K562 (cell line): ENCODE data around the gene HOPX.

Source experiments
- ARID1B ChIP-seq: fragments of 450-650 bp; IDR thresholded peaks from 2 replicates; pipeline ENCODE4 v1.6.1; 2016; ENCODE audit warnings: antibody characterized with exemption, mild to moderate bottlenecking, inconsistent platforms
- CCNT2 ChIP-seq: IDR thresholded peaks from 2 replicates; pipeline ENCODE4 v1.6.1; 2011; ENCODE audit warnings: borderline replicate concordance, low read depth, mild to moderate bottlenecking, moderate library complexity, mixed read lengths, low read length; ENCODE audit not compliant: insufficient read length; ENCODE audit errors: extremely low read depth
- CEBPB ChIP-seq: fragments of 450-650 bp; IDR thresholded peaks from 2 replicates; pipeline ENCODE4 v1.6.1; 2016; ENCODE audit warnings: missing genetic modification characterization, missing compliant biosample characterization
- CTCF ChIP-seq, 3 experiments: IDR thresholded peaks in 2 of 3; conservative IDR thresholded peaks in 1 of 3; 2 replicates each; pipeline ENCODE4 v1.5.1; 2011 to 2012; ENCODE audit warnings: low read length in 3 of 3, mild to moderate bottlenecking in 3 of 3, control low read depth in 2 of 3, improper control_type of control experiment in 1 of 3, inconsistent platforms in 1 of 3, low read depth in 1 of 3, mixed read lengths in 1 of 3, moderate library complexity in 1 of 3; ENCODE audit not compliant: insufficient read depth in 2 of 3
- E2F4 ChIP-seq: sonication (generic); formaldehyde crosslinking; IDR thresholded peaks from 2 replicates; pipeline ENCODE4 v1.8.0; 2022; ENCODE audit warnings: mild to moderate bottlenecking, low read depth, missing genetic modification reagents
- EHMT2 ChIP-seq: fragments of 450-650 bp; IDR thresholded peaks from 2 replicates; pipeline ENCODE4 v1.6.1; 2018; ENCODE audit warnings: antibody characterized with exemption
- MYNN ChIP-seq, 2 experiments: sonication (generic); formaldehyde crosslinking in 1 of 2; IDR thresholded peaks; 2 replicates each; pipeline versions ENCODE4 v1.5.0 to v1.6.1; 2016 to 2020; ENCODE audit warnings: antibody characterized with exemption in 1 of 2, missing genetic modification reagents in 1 of 2
- NONO ChIP-seq, 2 experiments: fragments of 200-400 bp in 1 of 2; fragments of 450-650 bp in 1 of 2; formaldehyde crosslinking in 1 of 2; IDR thresholded peaks; 2 replicates each; pipeline ENCODE4 v1.6.1; 2017; ENCODE audit warnings: low read depth in 2 of 2, mild to moderate bottlenecking in 2 of 2, moderate library complexity in 2 of 2, low read length in 1 of 2
- POLR2A ChIP-seq: fragments of 450-650 bp; conservative IDR thresholded peaks from 2 replicates; pipeline ENCODE4 v1.6.1; 2016
- POLR2AphosphoS5 ChIP-seq: IDR thresholded peaks from 2 replicates; pipeline ENCODE4 v1.6.1; 2011; ENCODE audit warnings: mild to moderate bottlenecking, low read depth, low read length, moderate library complexity; ENCODE audit not compliant: control insufficient read depth, insufficient read depth
- POU5F1 ChIP-seq: fragments of 150-350 bp; IDR thresholded peaks from 2 replicates; pipeline ENCODE4 v1.6.1; 2014; ENCODE audit warnings: borderline replicate concordance, low read length, low read depth, mild to moderate bottlenecking; ENCODE audit not compliant: partially characterized antibody
- STAT5B ChIP-seq: fragments of 250-450 bp; sonication (Bioruptor Pico); IDR thresholded peaks from 2 replicates; pipeline ENCODE4 v1.8.0; 2021; ENCODE audit warnings: mild to moderate bottlenecking, inconsistent platforms
- ZNF445 ChIP-seq: fragments of 250-450 bp; sonication (Bioruptor Pico); IDR thresholded peaks from 2 replicates; pipeline ENCODE4 v1.4.0; 2020; ENCODE audit warnings: low read depth, mild to moderate bottlenecking, moderate library complexity
- ZNF740 ChIP-seq, 3 experiments: fragments of 200-800 bp in 1 of 3; sonication (Bioruptor generic) in 1 of 3; sonication (generic) in 1 of 3; formaldehyde crosslinking in 1 of 3; IDR thresholded peaks; 2 replicates each; pipeline versions ENCODE4 v1.6.1 to v1.8.0; 2016 to 2022; ENCODE audit warnings: mild to moderate bottlenecking in 2 of 3, missing compliant biosample characterization in 2 of 3, missing genetic modification characterization in 2 of 3, missing genetic modification reagents in 1 of 3

- no peak for TF ChIP-seq CCNT2
- TF ChIP-seq EHMT2: no peak
- no peak for TF ChIP-seq ZNF740 (CRISPR knock-in tag; IDR thresholded peaks at IDR 0.05)
- TF ChIP-seq ZNF740 (tag; IDR thresholded peaks at IDR 0.05): no peak
- no peak for TF ChIP-seq POLR2A
- no peak for TF ChIP-seq ARID1B
- TF ChIP-seq MYNN (IDR thresholded peaks at IDR 0.05): no peak
- no peak for TF ChIP-seq MYNN (CRISPR knock-in tag; IDR thresholded peaks at IDR 0.05)
- TF ChIP-seq CTCF (IDR thresholded peaks at IDR 0.05 in 2 of 3, conservative IDR thresholded peaks at IDR 0.05 in 1 of 3; ENCODE audit: insufficient read depth in 2 of 3, low read depth in 1 of 3, low read length in 3 of 3): no peak
- no peak for TF ChIP-seq STAT5B (CRISPR knock-in tag)
- no peak for TF ChIP-seq ZNF445 (CRISPR knock-in tag)
- TF ChIP-seq POU5F1: no peak
- TF ChIP-seq NONO (IDR thresholded peaks at IDR 0.05; ENCODE audit: low read depth in 2 of 2, low read length in 1 of 2): no peak
- TF ChIP-seq CEBPB (tag): no peak
- no peak for TF ChIP-seq E2F4 (CRISPR knock-in tag)
- no peak for TF ChIP-seq POLR2AphosphoS5
Measured at GRCh38 chr4:56723201-56723605, 42.1 kb upstream of the HOPX start.
